ENCODE measurements around the gene SLC6A19.

Gene SLC6A19

DNA sequence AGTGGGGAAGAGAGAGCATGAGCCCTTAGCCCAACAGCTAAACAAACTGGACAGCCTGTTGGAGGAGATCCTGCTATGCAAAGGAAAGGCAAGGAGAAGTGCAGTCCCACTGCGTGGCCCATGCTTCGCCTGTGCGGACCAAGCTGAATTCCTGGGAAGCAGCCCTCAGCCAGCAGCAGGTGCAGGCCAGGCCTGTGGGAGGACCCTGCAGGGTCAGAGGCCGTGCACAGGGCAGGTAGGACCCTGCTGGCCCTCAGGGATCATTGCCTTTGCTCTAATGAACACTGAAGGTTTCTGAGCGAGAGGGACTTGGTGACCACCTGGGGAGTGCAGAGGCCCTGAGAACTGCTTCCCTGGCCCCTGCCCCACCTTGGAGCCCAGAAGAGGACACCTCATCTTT lies 6.0 kb upstream of the SLC6A19 start:
- no peak for DNase-seq (ENCODE audit: low read depth in 2 of 2)

- no peak for DNase-seq (ENCODE audit: low read depth in 2 of 2)
Measured at GRCh38 chr5:1195916-1196315, 5.5 kb upstream of the SLC6A19 start.

GRCh38 chr5:1196562-1196961 lies 4.8 kb upstream of the SLC6A19 start:
- no peak for DNase-seq (ENCODE audit: low read depth in 2 of 2)

DNA sequence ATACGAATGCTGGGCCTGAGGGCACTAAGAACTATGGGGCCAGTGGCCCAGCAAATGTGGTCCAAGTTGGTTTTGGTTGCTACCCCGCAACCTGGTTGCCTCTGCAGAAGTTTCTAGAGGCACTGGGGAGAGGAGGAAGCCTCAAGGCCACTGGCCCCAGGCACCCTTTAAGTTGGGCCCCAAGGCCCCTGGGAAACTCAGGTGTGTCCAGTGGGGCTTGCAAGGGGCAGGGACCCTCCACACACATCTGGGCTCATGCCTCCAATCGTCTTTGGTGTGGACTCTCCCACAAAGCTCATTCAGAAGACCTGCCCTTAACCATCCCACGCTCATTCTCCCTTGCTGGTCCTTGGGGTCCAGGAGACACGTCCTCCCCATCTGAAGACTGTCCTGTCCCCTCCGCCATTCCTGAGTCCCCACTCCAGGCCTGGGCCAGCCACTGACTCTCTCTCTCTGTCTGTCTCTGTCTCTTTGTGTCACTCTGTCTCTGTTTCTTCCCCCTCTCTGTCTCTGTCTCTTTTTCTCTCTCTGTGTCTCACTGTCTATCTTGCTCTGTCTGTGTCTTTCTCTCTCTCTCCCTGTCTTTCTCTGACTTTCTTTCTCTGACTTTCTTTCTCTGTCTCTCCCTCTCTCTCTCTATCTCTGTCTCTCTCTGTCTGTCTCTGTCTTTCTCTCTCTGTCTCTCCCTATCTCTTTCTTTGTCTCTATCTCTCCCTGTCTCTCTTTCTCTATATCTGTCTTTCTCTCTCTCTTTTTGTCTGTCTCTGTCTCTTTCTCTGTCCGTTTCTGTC lies 3.3 kb upstream of the SLC6A19 start:
- no peak for DNase-seq (ENCODE audit: low read depth in 2 of 2)

DNA sequence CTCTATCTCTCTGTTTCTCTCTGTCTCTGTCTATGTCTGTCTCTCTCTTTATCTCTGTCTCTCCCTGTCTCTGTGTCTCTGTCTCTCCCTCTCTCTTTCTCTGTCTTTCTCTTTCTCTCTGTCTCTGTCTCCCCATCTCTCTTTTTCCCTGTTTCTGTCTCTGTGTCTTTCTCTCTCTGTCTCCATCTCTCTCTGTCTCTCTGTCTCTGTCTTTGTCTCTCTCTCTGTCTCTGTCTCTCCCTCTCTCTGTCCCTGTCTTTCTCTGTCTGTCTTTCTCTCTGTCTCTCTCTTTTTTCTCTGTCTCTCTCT lies 2.1 kb upstream of the SLC6A19 start:
- no peak for DNase-seq (ENCODE audit: low read depth in 2 of 2)

DNA sequence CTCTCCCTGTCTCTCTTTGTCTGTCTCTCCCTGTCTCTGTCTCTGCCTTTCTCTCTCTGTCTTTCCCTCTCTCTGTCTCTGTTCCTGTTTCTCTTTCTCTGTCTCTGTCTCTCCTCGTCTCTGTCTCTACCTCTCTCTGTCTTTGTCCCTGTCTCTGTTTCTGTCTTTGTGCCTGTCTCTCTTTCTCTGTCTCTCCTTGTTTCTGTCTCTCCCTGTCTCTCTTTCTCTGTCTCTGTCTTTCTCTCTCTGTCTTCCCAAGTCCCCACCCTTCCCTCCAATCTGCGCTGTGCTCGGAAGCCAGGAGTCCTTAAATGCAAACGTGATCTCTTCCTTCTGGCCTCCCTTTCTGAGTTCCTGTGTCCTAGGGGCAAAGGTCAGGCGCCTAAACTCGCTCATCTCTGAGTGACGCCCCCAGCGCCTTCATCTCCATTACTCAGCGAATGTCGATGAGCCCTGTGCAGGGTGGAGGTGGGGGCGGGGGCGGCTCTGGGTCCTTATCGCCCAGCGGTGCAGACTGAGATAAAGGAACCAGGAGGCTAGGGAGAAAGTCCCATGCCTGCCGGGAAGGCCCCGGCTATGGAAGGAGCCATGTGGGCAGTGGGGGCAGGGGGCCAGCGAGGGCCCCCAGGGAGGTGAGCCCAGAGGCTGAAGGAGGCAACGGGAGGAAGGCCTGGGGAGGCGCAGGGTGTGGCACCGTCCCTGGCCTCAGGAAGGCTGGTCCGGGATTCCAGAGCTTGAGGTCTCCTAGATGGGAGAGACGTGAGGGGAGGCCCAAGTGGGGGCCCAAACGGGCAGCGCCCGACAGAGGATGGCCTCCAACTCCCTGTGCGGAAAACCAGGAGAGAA lies 1.5 kb upstream of the SLC6A19 start:
- DNase-seq (ENCODE audit: low read depth in 2 of 2): no peak

- no peak for DNase-seq (ENCODE audit: low read depth in 2 of 2)
Measured at GRCh38 chr5:1200495-1201326, 684 bp upstream of the SLC6A19 start.

GRCh38 chr5:1202026-1202797 lies 817 bp downstream of the SLC6A19 start:
- DNase-seq (ENCODE audit: low read depth in 2 of 2): no peak

DNA sequence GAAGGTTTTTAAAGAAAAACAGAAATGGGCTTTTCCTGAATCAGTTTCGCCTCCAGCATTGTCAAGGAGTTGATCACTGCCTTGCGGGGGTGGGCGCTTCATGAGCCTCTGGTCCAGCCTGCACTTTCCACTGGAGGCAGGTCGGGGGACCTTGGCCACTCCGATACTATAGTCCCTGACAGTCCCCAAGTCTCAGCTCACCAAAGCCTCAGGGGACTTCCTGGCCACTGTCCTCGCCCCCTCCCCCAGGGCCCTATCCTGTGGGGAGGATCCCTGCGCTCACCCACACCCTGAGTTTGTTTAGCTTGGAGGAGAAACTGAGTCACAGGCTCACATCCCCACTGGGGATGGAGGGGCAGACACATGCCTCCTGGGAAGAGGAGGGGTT lies 1.4 kb downstream of the SLC6A19 start:
- DNase-seq (ENCODE audit: low read depth in 2 of 2): no peak

DNA sequence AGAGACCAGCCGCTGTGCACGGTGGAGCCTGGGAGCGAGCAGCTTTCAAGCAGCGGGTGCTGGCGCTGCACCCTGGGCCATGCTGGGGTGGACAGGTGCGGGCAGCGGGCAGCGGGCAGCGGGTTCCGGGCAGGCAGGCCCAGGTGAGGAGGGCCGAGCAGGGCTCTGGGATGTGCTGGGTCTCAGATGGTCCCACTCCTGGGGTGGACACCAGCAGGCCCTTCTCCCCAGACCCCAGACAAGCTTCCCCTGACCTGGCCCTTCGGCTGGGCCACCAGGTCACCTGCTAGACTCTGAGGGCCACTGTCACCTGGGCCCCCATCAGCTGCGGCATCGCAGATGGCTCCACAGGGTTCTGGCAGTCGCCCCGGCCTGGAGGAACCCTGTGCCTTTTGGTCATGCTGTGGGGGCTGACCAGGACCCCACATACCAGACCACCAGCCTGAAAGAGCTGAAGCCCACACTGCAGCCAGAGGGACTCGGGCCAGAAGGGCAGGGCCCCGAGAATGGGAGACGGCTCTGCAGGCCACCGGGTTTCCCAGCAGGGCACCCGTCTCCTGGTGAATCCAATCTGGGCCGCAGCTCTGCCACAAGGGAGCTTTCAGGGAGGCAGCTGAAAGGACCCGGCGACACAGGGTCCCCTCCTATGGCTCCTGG lies 2.0 kb downstream of the SLC6A19 start:
- DNase-seq (ENCODE audit: low read depth in 2 of 2): no peak

- DNase-seq (ENCODE audit: low read depth in 2 of 2): no peak
Measured at GRCh38 chr5:1203968-1204692, 2.7 kb downstream of the SLC6A19 start.

DNA sequence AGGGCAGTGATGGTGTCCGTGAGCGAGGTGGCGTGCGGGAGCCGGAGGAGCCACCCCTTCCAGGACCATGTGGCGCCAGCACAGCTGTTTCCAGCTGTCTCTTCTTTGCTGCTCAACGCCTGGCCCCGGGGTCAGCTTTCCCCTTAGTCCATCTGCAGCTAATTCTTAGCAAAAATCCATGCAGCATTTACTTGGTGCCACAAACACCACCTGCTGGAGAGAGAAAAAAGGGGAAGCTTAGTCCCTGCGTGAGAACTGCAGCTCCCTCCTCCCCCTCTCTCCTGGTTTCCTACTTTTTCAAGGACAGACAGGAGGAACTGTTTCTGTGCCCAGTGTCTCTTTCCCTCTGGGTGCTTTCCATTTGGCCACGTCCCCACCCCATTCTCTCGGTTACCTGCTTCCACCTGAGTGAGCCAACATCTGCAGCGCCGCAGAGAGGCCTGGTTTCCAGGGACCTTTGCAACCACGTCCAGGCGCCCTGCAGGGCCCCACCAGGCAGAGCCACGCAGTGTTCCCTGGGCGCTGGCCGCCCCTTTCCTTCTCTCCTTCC lies 3.4 kb downstream of the SLC6A19 start:
- no peak for DNase-seq (ENCODE audit: low read depth in 2 of 2)

GRCh38 chr5:1205255-1206180 lies 4.1 kb downstream of the SLC6A19 start:
- no peak for DNase-seq (ENCODE audit: low read depth in 2 of 2)

- no peak for DNase-seq (ENCODE audit: low read depth in 2 of 2)
Measured at GRCh38 chr5:1206521-1207412, 5.4 kb downstream of the SLC6A19 start.

- DNase-seq (ENCODE audit: low read depth in 2 of 2): no peak
Measured at GRCh38 chr5:1207555-1207954, 6.2 kb downstream of the SLC6A19 start.

DNA sequence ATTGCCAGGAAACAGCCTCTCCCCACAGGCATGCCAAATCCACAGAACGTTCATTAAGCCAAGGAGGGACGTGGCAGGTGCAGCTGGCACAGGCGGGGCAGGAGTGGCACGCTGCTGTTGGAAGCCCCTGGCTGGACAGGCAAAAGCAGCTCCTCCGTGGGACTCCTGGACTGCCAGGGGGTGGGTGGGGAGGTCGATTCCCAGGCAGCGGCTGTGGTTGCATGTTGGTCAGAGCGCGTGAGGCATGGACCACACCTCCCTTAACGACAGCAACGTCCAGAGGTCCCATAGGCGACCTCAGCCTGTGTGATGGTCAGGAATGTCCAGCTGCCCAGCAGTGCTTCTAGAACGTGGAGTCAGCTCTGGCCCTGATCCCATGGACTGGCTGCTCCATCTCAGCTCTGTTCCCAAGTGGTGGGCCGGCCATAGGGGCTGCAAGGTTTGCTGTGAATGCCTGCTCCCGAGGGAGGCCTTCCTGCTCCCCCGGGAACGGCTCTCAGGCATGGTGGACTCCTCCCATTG lies 6.9 kb downstream of the SLC6A19 start:
- no peak for DNase-seq (ENCODE audit: low read depth in 2 of 2)

DNA sequence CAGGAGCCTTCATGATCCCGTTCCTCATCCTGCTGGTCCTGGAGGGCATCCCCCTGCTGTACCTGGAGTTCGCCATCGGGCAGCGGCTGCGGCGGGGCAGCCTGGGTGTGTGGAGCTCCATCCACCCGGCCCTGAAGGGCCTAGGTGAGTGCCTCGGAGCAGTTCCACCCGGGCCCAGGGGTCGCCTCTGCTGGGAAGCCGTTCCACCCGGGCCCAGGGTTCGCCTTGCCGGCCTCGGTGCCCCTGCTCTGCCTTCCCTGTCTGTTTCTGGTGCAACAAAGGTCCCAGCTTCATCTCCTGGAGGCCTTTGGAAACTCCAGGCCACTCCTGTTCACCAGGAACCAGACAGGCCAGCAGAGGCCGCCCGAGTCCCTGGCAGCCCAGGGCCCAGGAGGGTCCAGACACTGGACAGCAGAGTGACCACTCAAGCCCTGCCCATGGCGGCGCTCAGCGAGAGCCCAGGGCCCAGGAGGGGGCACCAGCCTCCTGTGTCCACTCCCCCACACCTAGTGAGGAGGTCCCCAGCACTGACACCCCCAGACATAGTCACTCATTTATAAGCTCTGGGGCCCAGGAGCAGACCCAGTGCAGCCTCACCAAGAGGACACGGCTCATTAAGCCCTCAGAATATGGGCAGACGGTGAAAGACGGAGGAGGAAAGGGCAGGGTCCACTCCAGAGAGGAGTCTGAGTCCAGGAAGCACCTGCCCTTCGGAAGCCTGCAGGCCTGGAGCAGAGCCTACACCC lies 7.5 kb downstream of the SLC6A19 start:
- DNase-seq (ENCODE audit: low read depth in 2 of 2): no peak
